Neural crest cell (in vitro differentiated cells): ENCODE results near the gene DNAJC5. TPM values are rescaled to one million over a fixed set of nuclear protein-coding genes. Genes with fewer than 3 reads are reported as not detected.
"Not testable (repeated sequence)": the region's sequence is repeated elsewhere in the genome, so short reads cannot be mapped to it uniquely, and the experiment has no call there.

Experiments
- DNase-seq: peaks from one replicate; pipeline ENCODE4 v3.0.0; 2021; ENCODE audit warnings: low read depth, mixed read lengths, low spot score
- H3K27ac Mint-ChIP-seq: one replicate; pipeline ENCODE4 v1.8.0; 2021; ENCODE audit warnings: mild to moderate bottlenecking, mixed read lengths; ENCODE audit not compliant: unreplicated experiment
- H3K27me3 Mint-ChIP-seq: 2 replicates; pipeline ENCODE4 v1.8.0; 2021; ENCODE audit warnings: low read depth, mild to moderate bottlenecking, mixed read lengths
- H3K36me3 Mint-ChIP-seq: 2 replicates; pipeline ENCODE4 v1.8.0; 2021; ENCODE audit warnings: low read depth, mild to moderate bottlenecking, mixed read lengths
- H3K4me1 Mint-ChIP-seq: 2 replicates; pipeline ENCODE4 v1.8.0; 2021; ENCODE audit warnings: mixed read lengths
- H3K4me3 Mint-ChIP-seq: one replicate; pipeline ENCODE4 v1.8.0; 2021; ENCODE audit warnings: mild to moderate bottlenecking, mixed read lengths
- H3K9me3 Mint-ChIP-seq: 2 replicates; pipeline ENCODE4 v1.8.0; 2021; ENCODE audit warnings: mixed read lengths
- total RNA-seq: library from RNA; stranded (reverse); gene quantifications from 2 replicates; pipeline ENCODE4 v1.2.1, GENCODE V29; 2021
- TF ChIP-seq, protein P1 (sequence below): fragments of 200-600 bp; sonication (generic); conservative IDR thresholded peaks from 2 replicates; pipeline ENCODE4 v1.5.0; 2021; ENCODE audit warnings: antibody characterized with exemption, mild to moderate bottlenecking

The DNAJC5 gene
- total RNA-seq, 1 donor from 2014 or later: 46.9 TPM

DNA sequence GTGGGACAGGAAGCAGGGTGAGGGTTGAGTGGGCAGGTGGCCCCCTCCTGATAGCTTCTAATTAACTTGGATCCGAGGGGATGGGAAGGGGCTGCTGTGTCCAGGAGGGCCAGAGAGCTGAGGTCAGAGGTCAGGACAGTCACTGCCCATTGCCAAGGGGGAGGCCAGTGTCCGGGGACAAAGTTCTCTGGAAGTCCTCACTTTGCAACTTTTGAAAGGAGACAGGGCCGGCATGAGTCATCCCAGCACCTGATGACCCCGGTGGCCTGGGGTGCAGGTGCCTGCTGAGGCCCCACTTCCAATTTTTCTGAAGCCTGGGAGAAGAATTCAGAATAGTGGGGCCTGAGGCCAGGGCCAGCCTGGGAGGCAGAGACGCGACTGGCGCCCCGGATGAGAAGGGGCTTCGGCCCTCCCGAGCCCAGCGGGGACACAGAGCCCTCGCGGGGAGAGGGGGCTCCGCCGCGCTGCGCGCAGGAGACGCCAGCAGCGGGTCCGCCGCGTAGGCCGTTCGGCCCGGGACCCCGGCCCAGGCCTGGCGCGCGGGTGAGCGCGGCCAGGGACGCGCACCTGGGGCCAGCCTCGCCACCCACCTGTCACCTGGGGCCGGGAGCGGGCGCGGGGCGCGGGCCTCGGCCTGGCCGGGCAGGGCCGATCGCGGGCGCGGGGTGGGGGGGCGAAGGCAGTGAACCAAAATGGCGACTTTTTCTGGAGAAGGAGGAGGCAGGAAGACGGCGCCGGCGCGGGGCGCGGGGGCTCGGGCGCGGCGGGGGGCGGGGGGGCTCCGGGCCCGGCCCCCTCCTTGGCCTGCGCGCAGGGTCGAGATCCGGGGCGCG is 74.2 kb downstream of the DNAJC5 start:
- peaks cover 15% of the 10 kb centered on the region for H3K4me1 Mint-ChIP-seq
- peak overlapping the region; percentile 89 for H3K4me3 Mint-ChIP-seq
- peaks cover 3% of the 10 kb centered on the region for H3K27me3 Mint-ChIP-seq
- TF ChIP-seq, protein P1, sequence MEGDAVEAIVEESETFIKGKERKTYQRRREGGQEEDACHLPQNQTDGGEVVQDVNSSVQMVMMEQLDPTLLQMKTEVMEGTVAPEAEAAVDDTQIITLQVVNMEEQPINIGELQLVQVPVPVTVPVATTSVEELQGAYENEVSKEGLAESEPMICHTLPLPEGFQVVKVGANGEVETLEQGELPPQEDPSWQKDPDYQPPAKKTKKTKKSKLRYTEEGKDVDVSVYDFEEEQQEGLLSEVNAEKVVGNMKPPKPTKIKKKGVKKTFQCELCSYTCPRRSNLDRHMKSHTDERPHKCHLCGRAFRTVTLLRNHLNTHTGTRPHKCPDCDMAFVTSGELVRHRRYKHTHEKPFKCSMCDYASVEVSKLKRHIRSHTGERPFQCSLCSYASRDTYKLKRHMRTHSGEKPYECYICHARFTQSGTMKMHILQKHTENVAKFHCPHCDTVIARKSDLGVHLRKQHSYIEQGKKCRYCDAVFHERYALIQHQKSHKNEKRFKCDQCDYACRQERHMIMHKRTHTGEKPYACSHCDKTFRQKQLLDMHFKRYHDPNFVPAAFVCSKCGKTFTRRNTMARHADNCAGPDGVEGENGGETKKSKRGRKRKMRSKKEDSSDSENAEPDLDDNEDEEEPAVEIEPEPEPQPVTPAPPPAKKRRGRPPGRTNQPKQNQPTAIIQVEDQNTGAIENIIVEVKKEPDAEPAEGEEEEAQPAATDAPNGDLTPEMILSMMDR: no peak
- H3K27ac Mint-ChIP-seq: peak overlapping the region; percentile 35
- no peak for DNase-seq
- H3K36me3 Mint-ChIP-seq: peaks cover 2% of the 10 kb centered on the region
- H3K9me3 Mint-ChIP-seq: no peaks in the 10 kb centered on the region

DNA sequence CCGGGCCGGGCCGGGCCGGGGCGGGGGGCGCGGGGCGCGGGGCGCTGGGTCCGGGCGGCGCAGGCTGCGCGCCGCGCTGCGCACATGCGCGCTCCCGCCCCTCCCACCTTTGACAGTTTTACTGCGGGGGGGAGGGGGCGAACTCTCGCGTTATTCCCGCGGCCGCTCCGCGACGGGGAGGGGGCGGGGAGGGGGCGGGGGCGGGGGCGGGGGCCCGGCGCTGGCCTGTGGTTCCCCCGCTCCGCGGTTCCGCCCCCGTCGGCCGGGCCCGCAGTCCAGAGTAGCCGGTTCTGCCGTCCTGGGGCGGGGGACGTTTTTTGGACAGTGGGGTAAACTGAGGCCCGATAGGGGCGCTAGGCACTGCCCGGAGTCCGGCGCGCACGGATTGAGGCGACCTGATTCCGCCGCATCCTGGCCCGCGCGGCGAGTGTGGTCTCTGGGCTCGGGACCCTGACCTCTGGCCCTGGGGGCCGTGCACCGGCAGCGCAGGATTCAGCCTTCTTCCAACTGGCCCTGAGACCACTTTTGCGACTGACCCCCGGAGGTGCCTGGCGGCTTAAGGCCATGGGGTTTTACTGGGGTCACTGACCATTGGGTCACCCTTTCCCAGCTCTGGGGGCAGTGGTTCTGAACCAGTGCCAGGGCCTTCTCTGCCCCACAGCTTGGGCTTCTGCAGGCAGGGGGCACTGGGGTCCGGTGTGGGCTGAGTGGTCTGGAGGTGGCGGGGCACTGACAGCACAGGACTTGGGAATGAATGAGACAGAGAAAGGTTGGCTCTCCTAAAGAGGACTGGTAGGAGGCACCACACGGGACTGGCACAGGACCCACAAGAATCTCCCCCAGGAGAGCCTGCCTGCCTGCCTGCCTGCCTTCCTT is 75.2 kb downstream of the DNAJC5 start, which contains the start of gene ZNF512B:
TSS of gene ZNF512B (minus strand) at position 93 of the 876 bp plus-strand sequence. CDS start 1,980 bp downstream, outside the sequence.
- H3K9me3 Mint-ChIP-seq: no peaks in the 10 kb centered on the region
- peaks cover 3% of the 10 kb centered on the region for H3K27me3 Mint-ChIP-seq
- peak within 1 kb of the TSS; percentile 89 for H3K4me3 Mint-ChIP-seq
- TF ChIP-seq, protein P1: no peak
- peaks cover 15% of the 10 kb centered on the region for H3K4me1 Mint-ChIP-seq
- peak within 1 kb of the TSS; percentile 35 for H3K27ac Mint-ChIP-seq
- peak; percentile 55 for DNase-seq
- peaks cover 2% of the 10 kb centered on the region for H3K36me3 Mint-ChIP-seq

DNA sequence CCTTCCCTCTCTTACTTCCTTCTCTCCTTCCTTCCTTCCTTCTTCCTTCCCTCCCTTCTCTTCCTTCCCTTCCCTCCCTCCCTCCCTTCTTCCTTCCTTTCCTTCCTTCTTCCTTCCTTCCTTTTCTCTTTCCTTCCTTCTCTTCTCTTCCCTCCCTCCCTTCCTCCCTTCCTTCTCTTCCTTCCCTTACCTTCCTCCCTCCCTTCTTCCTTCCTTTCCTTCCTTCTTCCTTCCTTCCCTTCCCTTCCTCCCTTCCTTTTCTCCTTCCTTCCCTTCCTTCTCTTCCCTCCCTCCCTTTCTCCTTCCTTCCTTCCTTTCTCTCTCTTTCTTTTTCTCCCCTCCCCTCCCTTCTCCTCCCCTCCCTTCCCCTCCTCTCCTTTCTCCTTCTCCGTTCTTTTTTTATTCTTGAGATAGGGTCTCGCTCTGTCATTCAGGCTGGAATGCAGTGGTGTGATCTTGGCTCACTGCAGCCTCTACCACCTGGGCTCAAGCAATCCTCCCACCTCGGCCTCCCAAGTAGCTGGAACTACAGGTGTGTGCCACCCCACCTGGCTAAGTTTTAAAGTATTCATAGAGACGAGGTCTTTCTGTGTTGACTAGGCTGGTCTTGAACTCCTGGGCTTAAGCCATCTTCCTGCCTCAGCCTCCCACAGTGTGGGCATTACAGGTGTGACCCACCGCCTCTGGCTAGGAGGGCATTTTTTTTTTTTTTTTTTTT is 75.9 kb downstream of the DNAJC5 start:
- Mint-ChIP-seq H3K27me3 (peaks cover 3% of the 10 kb centered on the region), H3K36me3 (peaks cover 2% of the 10 kb centered on the region), H3K9me3 (no peaks in the 10 kb centered on the region), H3K4me1 (peaks cover 15% of the 10 kb centered on the region), H3K27ac (no peak overlapping the region), H3K4me3 (peak overlapping the region; percentile 84)
- TF ChIP-seq, protein P1: no peak
- DNase-seq: no peak

DNA sequence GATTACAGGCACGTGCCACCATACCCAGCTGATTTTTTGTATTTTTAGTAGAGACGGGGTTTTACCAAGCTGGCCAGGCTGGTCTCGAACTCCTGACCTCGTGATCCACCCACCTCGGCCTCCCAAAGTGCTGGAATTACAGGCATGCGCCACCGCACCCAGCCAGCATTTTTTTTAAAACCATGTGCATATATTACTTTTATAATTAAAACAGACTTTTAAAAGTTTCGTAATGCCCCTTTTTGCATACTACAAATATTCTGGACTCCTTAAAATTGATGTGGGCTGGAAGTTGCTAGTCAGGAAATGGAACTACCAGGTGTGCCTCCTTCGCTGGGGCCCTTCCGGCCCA is 77.0 kb downstream of the DNAJC5 start:
- not testable (repeated sequence) for H3K27me3 Mint-ChIP-seq, H3K36me3 Mint-ChIP-seq, H3K9me3 Mint-ChIP-seq, DNase-seq, H3K27ac Mint-ChIP-seq
- Mint-ChIP-seq H3K4me1 (peaks cover 15% of the 10 kb centered on the region), H3K4me3 (peak overlapping the region; percentile 84)

DNA sequence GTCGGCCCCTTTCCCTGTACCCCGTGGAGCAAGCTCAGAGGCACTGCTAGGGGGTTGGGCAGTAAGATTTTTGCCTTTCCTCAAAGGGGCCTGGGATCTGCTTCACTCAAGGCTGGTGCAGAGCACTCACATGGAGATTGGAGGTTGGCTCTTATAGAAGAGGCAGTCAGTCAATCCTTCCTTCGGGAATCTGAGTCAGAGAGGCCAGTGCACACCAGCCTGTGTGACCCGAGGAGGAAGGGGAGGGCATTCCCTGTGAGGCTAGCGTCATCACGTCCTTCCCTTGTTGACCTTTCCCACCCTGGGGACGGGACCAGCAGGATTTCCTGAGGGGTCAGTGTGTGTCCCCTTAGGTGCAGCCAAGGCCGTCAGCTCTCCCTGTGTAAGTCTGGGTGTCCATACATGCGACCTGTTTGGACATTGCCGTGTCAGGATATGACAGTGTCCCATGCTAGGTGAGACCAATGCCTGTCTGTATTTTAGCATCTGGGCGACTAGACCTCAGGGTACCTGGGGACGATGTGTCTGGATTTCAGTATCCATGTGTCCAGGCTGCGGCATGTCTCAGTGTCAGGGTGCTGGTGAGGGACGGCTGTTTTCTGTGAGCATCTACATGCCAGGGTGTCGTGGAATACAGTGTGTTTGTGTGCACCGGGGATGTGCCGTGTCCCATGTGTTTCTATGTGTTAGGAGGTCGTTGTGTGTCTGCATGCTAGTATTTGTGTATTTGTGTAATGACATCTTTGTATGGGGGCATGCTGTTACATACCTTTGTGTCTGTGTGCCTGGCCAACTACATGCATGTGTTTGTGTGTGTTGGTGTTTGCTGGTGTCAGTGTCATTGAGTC is 77.6 kb downstream of the DNAJC5 start:
- Mint-ChIP-seq H3K27me3 (peaks cover 3% of the 10 kb centered on the region), H3K4me1 (peaks cover 15% of the 10 kb centered on the region), H3K27ac (no peak overlapping the region), H3K4me3 (peak overlapping the region; percentile 84), H3K9me3 (no peaks in the 10 kb centered on the region), H3K36me3 (no peaks in the 10 kb centered on the region)
- DNase-seq: no peak
- TF ChIP-seq, protein P1: no peak
